Cortex of kidney (tissue), 1 donor: ENCODE results near the gene SLC66A3.
"Not testable (repeated sequence)": the region's sequence is repeated elsewhere in the genome, so short reads cannot be mapped to it uniquely, and the experiment has no call there.

ENCODE experiments used
- DNase-seq: peaks from one replicate; lab custom pipeline; 2025; lab: John Stamatoyannopoulos, UW

The SLC66A3 gene

DNA sequence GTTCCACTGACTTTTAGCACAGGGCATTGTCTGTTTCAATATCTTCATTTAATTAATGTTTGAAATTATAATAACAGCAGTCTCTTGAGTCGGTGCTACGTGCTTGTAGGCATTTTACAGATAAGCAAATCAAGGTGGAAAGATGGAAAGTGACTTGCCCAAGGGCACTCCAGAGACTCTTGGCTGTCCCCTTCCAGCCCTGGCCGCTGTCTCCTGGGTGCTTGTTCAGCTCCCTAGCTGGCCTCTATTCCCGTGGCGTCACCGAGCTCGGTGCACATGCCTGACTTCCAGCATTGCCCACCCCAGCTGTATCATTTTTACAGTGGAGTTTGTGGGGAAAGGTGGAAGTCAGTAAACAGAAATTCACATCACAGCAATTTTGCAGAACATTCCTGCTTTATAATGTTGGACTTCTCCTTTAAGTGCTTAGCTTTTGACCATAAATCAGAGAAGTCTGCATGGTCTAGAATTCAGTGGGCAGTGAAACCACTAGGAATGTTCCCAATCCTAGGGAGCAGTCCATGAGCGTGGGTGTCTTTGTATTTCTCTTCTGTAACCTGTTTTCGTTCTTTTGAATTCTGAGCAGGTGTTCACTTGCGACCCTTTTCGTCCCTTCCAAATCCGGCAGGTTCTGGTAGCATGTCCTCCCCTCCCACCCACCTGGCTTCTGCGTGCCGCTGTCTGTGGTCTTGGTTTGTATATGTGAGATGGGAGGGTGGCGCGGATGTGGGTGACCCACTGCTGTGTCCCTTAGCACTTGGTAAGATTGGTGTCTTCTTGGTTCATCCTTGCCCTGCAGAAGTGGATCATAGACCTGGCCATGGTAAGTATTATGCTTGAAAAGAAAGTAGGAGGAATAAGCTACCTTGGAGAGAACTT is 8.4 kb downstream of the SLC66A3 start:
- DNase-seq: no peak

GRCh38 chr2:11165046-11165445 is 9.8 kb downstream of the SLC66A3 start:
- DNase-seq: not testable (repeated sequence)

- no peak for DNase-seq
Observed at GRCh38 chr2:11166476-11166875, 11.2 kb downstream of the SLC66A3 start.

GRCh38 chr2:11168488-11168887 is 13.2 kb downstream of the SLC66A3 start:
- no peak for DNase-seq

- no peak for DNase-seq
Observed at GRCh38 chr2:11169333-11169732, 14.1 kb downstream of the SLC66A3 start.

DNA sequence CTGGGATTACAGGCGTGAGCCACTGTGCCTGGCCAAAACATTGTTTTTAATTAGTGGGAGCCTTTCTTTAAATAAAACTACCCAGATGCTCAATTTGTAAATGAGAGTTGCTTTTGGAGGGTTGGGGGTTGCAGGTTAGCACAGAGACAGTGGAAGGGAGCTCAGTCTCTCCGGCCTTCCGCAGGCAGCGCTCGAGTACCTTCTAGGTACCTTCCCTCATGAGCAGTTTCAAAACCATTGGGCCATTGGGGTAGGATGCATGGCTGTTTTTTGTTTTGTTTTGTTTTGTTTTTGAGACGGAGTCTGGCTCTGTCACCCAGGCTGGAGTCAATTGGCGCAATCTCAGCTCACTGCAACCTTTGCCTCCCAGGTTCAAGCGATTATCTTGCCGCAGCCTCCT is 19.0 kb downstream of the SLC66A3 start:
- no peak for DNase-seq

GRCh38 chr2:11175293-11175795 is 20.1 kb downstream of the SLC66A3 start:
- no peak for DNase-seq

- no peak for DNase-seq
Observed at GRCh38 chr2:11177871-11178690, 22.8 kb downstream of the SLC66A3 start.

- DNase-seq: no peak
Observed at GRCh38 chr2:11179196-11179595, 23.9 kb downstream of the SLC66A3 start.

- no peak for DNase-seq
Observed at GRCh38 chr2:11179899-11180298, 24.6 kb downstream of the SLC66A3 start.

DNA sequence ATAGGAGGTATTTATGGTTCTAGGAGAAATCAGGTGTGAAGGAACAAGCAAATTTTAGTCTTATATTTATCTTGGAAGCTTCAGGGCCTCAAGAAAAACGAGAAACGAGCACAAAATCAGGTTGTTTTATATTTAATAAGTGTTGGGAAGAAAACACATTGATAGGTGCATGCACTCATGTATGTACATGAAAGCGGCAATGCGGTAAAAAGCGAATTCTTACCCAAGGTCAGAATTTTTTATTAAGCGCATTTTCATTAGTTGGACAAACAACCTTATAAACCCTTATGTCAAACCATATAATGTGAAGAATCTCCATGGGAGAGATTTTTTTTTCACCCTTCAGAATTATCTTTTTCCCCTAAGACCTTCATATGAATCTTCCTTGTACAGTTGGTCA is 25.4 kb downstream of the SLC66A3 start:
- DNase-seq: no peak

DNA sequence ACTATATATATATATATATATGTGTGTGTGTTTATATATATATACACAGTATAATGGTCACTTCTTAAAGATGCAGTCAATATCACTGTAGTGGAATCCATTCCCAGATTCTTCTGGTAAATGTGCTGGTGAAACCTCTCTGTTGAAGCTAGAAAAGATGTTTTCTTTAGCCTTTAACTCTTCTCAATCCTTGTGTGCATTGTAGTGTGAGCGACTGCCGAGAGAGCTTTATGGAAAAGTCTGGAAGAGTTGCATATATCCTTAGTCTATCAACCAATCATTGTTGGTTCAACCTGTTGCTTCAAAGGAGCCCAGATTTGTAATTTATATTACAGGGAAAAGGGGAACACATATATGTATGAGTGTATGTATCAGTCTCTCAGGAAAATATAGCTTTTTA is 27.7 kb downstream of the SLC66A3 start:
- DNase-seq: no peak

- DNase-seq: no peak
Observed at GRCh38 chr2:11186145-11186544, 30.9 kb downstream of the SLC66A3 start.

DNA sequence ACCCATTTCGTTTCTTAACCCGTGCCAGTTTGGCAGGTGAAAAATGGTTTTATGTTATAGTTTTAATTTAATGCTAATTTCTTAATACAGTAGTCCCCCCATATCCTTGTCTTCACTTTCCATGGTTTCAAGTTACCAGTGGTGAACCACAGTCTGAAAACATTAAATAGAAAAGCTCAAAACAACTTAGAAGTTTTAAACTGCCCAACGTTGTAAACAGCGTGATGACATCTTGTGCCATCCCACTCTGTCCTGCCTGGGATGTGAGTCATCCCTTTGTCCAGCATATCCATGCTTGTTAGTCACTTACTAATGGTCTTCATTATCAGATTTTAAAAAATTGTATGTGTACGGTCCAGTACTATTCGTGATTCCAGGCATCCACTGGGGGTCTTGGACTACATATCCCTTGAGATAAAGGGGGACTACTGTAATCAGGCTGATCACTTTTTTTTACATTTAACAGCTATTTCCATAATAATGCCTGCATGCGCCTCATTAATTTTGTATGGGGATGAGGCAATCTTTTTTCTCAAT is 31.9 kb downstream of the SLC66A3 start:
- no peak for DNase-seq

DNA sequence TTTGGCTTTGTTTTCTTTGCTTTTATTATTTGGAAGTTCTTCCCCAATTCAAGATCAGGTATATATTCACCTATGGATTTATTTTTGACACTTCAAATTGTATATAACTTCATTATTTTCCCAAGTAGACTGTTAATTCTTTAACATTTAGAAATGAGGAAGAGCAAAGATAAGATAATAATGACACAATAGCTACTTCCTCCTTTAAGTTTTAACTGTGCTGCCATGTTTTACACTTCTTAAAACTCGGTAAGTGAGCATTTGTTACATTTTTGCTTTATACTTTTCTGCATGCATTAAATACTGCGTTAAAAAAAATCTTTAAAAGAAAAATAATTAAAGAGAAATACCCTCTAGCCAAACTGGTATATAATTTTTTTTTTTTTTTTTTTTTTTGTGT is 32.5 kb downstream of the SLC66A3 start:
- no peak for DNase-seq

- no peak for DNase-seq
Observed at GRCh38 chr2:11196246-11196645, 41.0 kb downstream of the SLC66A3 start.

- no peak for DNase-seq
Observed at GRCh38 chr2:11200651-11201050, 45.4 kb downstream of the SLC66A3 start.

- DNase-seq: no peak
Observed at GRCh38 chr2:11201969-11202368, 46.7 kb downstream of the SLC66A3 start.

DNA sequence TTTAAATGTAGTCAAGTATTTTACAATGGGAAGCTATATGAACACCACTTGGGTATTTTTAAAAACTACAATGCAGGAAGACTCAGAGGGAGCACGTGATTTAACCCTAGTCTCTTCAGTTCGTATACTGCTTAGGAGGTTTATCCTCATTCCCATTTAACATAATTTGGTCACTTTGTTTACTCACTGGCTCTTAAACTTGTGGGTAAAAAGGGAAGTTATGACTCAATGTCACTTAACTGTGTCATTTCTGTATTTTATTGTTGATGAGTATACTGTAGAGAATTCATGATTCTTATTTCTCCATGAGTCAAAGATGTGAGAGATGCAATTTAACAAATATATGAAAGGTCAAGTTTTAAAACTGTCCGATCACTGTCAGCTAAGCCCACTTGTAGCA is 48.2 kb downstream of the SLC66A3 start:
- no peak for DNase-seq

- DNase-seq: no peak
Observed at GRCh38 chr2:11208083-11208482, 52.8 kb downstream of the SLC66A3 start.

GRCh38 chr2:11212645-11213044 is 57.4 kb downstream of the SLC66A3 start:
- DNase-seq: no peak

DNA sequence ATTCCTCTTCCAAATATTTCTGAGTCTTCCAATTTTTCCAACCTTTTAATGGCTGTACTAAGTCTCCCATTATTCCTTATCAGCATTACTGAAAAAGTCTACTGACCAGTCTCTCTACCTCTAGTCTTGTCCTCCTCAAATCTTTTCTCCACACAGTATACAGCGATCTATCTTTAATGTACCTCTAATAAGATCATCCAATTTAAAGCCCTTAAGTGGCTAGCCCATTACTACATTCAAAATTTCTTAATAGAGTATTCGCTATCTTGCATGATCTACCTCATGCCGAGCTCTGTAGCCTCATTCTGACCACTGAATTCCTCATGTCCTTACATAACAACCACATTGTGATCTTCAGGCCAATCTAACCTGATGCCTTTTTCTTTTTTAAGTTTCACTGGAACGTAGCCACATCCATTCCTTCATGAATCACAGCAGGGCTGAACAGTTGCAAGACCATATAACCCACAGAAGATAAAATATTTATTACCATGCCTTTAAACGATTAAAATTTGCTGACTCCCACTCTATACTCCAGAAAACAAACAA is 57.9 kb downstream of the SLC66A3 start:
- no peak for DNase-seq
